Right renal cortex interstitium (tissue), 3 donors: ENCODE data around the gene ATP2C2. TPM values are rescaled to one million over a fixed set of nuclear protein-coding genes. Genes with fewer than 3 reads are reported as not detected.
A peak's percentile ranks its signal among the peaks of the same experiment; 100 is the strongest.

Experiments
- DNase-seq, 3 donors: peaks; one replicate each; pipeline ENCODE4 v3.0.0-alpha.2; 2013; ENCODE audit warnings: low read depth in 3 of 3, low spot score in 2 of 3
- polyA plus RNA-seq, 3 donors: library from polyadenylated mRNA; unstranded; fragments of 120-200 nt; gene quantifications; one replicate each; pipeline ENCODE4 v1.2.1, GENCODE V29; 2013; ENCODE audit not compliant: insufficient read length in 3 of 3

ATP2C2 gene
- polyA plus RNA-seq, 3 donors = 0.32 to 0.96 (median 0.75) TPM

GRCh38 chr16:84507011-84507982, 139.0 kb downstream of the ATP2C2 start:
- no peak for DNase-seq

DNA sequence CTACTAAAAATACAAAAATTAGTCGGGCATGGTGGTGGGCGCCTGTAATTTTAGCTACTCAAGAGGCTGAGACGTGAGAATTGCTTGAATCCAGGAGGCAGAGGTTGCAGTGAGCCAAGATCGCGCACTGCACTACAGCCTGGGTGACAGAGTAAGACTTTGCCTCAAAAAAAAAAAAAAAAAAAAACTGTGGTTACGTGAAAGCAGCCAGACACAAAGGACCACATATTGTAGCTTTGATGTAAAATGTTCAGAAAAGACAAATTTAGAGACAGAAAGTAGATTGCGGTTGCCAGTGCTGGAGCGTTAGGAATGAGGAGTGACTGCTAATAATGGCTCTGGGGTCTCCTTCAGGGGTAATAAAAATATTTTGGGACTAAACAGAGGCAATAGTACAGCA, 140.2 kb downstream of the ATP2C2 start:
- no peak for DNase-seq

- no peak for DNase-seq
Measured at GRCh38 chr16:84509032-84509950, 141.0 kb downstream of the ATP2C2 start.

GRCh38 chr16:84511180-84511800, 143.0 kb downstream of the ATP2C2 start:
- DNase-seq = peak in 2 of 3 donors; percentile 79

- no peak for DNase-seq
Measured at GRCh38 chr16:84511831-84512230, 143.5 kb downstream of the ATP2C2 start.

DNA sequence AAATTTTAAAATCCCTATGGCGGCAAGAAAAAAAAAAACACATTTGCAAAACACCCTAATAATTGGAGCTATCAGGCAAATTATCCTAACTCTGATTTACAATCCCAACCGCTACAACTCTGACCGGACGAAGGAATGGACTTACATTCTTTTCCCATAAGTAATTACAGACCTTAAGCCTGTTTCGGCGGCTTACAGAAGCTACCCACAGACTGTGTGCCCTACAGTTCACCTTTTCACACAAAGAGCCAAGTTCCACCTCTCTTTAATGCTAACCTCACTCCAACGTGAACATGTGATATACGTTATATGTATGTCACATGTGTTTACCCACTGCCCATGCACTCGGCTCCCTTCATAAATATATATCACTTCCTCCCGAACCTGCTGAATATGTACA, 144.8 kb downstream of the ATP2C2 start:
- DNase-seq = no peak

GRCh38 chr16:84513666-84514065, 145.3 kb downstream of the ATP2C2 start:
- no peak for DNase-seq

Other genes starting within 250 kb of the ATP2C2 start
- gene HSDL1, start 223.4 kb upstream of the ATP2C2 start, polyA plus RNA-seq = 10 to 100 TPM; 43.9 to 59.1 (median 48.5) TPM
- gene DNAAF1, start 223.2 kb upstream of the ATP2C2 start, polyA plus RNA-seq = 1 to 10 TPM; 2.6 to 3.1 (median 2.9) TPM
- gene TAF1C, start 181.5 kb upstream of the ATP2C2 start, polyA plus RNA-seq = 10 to 100 TPM; 21.5 to 31.1 (median 26.9) TPM
- gene ADAD2, start 177.4 kb upstream of the ATP2C2 start, polyA plus RNA-seq = under 1 TPM in 1 of 3 donors, not detected in 2; 0.44 TPM
- gene KCNG4, start 128.5 kb upstream of the ATP2C2 start, polyA plus RNA-seq = under 1 TPM in 1 of 3 donors, not detected in 2; 0.07 TPM
- gene WFDC1, start 73.7 kb upstream of the ATP2C2 start, polyA plus RNA-seq = 1 to 10 TPM; 2.7 to 3.5 (median 3.1) TPM
- gene MEAK7, start 136.1 kb downstream of the ATP2C2 start, polyA plus RNA-seq = 10 to 100 TPM; 16.7 to 19.0 (median 17.4) TPM
- gene COTL1, start 249.5 kb downstream of the ATP2C2 start, polyA plus RNA-seq = 100 to 1,000 TPM; 122 to 147 (median 137) TPM